HUES64 (cell line): ENCODE data around the gene NCAN.

Experiments
- H3K27ac ChIP-seq: 2 replicates; pipeline ENCODE4 v1.7.0; 2013; ENCODE audit warnings: low read depth, low read length, inconsistent platforms
- H3K27me3 ChIP-seq: 2 replicates; pipeline ENCODE4 v1.6.1; 2013; ENCODE audit warnings: mild to moderate bottlenecking, low read length; ENCODE audit not compliant: insufficient read depth
- H3K36me3 ChIP-seq: 2 replicates; pipeline ENCODE4 v1.6.1; 2013; ENCODE audit warnings: mild to moderate bottlenecking, low read length; ENCODE audit not compliant: insufficient read depth
- H3K4me1 ChIP-seq: 2 replicates; pipeline ENCODE4 v1.6.1; 2013; ENCODE audit warnings: mild to moderate bottlenecking, low read length, moderate library complexity; ENCODE audit not compliant: insufficient read depth
- H3K4me3 ChIP-seq: 2 replicates; pipeline ENCODE4 v1.5.1; 2013; ENCODE audit warnings: mild to moderate bottlenecking, low read length, moderate library complexity
- H3K9ac ChIP-seq: 2 replicates; pipeline ENCODE4 v1.6.1; 2013; ENCODE audit warnings: mild to moderate bottlenecking, low read depth, low read length
- H3K9me3 ChIP-seq: 2 replicates; pipeline ENCODE4 v1.6.1; 2013; ENCODE audit warnings: low read depth, low read length; ENCODE audit not compliant: insufficient read depth
- WGBS: fragments of 150-250, 120-280 bp; methylation state at CpG from one replicate; pipeline ENCODE4 v1.1.7; 2013; ENCODE audit warnings: missing lambda C conversion rate; 5-methylcytosine and 5-hydroxymethylcytosine counted together

The NCAN gene

GRCh38 chr19:19201697-19202630 lies 9.8 kb upstream of the NCAN start:
- H3K36me3 ChIP-seq = peaks cover 29% of the 10 kb centered on the region
- WGBS = 90% methylated on average over 19 of the region's 19 CpGs
- H3K9me3 ChIP-seq = no peaks in the 10 kb centered on the region
- no peaks in the 10 kb centered on the region for H3K4me1 ChIP-seq
- H3K4me3 ChIP-seq = peak overlapping the region; percentile 94
- no peak overlapping the region for H3K27ac ChIP-seq
- peak overlapping the region; percentile 89 for H3K9ac ChIP-seq
- H3K27me3 ChIP-seq = peaks cover 28% of the 10 kb centered on the region

- H3K9ac ChIP-seq = peak overlapping the region; percentile 89
- H3K4me1 ChIP-seq = no peaks in the 10 kb centered on the region
- H3K27me3 ChIP-seq = peaks cover 35% of the 10 kb centered on the region
- H3K27ac ChIP-seq = peak overlapping the region; percentile 57
- 27% methylated on average over 11 of the region's 11 CpGs for WGBS
- no peaks in the 10 kb centered on the region for H3K9me3 ChIP-seq
- peak overlapping the region; percentile 94 for H3K4me3 ChIP-seq
- H3K36me3 ChIP-seq = peaks cover 26% of the 10 kb centered on the region
Observed at GRCh38 chr19:19202707-19203011, 9.1 kb upstream of the NCAN start.

GRCh38 chr19:19203012-19203856 lies 8.5 kb upstream of the NCAN start, which contains the start of gene NR2C2AP:
Gene NR2C2AP (minus strand): TSS chr19:19203414. CDS start chr19:19203060, 354 bp downstream.
- H3K27ac ChIP-seq = peak within 1 kb of the TSS; percentile 57
- peak within 1 kb of the TSS; percentile 89 for H3K9ac ChIP-seq
- peak within 1 kb of the TSS; percentile 94 for H3K4me3 ChIP-seq
- WGBS = 7% methylated on average over 60 of the region's 60 CpGs
- no peaks in the 10 kb centered on the region for H3K4me1 ChIP-seq
- H3K27me3 ChIP-seq = peaks cover 40% of the 10 kb centered on the region
- peaks cover 23% of the 10 kb centered on the region for H3K36me3 ChIP-seq
- no peaks in the 10 kb centered on the region for H3K9me3 ChIP-seq

- Histone ChIP-seq H3K9ac (no peak overlapping the region), H3K4me3 (no peak overlapping the region), H3K27ac (no peak overlapping the region), H3K27me3 (peaks cover 44% of the 10 kb centered on the region), H3K36me3 (peaks cover 14% of the 10 kb centered on the region), H3K4me1 (no peaks in the 10 kb centered on the region), H3K9me3 (no peaks in the 10 kb centered on the region)
- 67% methylated on average over 13 of the region's 13 CpGs for WGBS
Observed at GRCh38 chr19:19204181-19204580, 7.6 kb upstream of the NCAN start.

GRCh38 chr19:19205416-19206410 lies 6.0 kb upstream of the NCAN start:
- Histone ChIP-seq H3K27ac (no peak overlapping the region), H3K4me1 (no peaks in the 10 kb centered on the region), H3K36me3 (peaks cover 8% of the 10 kb centered on the region; the same call in 1 of the 2 replicates), H3K9ac (no peak overlapping the region), H3K4me3 (no peak overlapping the region), H3K9me3 (no peaks in the 10 kb centered on the region), H3K27me3 (peaks cover 59% of the 10 kb centered on the region)
- whole genome bisulfite sequencing = 63% methylated on average over 14 of the region's 14 CpGs

- Histone ChIP-seq H3K4me1 (no peaks in the 10 kb centered on the region), H3K9ac (no peak overlapping the region), H3K27me3 (peaks cover 71% of the 10 kb centered on the region), H3K27ac (no peak overlapping the region), H3K4me3 (no peak overlapping the region), H3K9me3 (no peaks in the 10 kb centered on the region), H3K36me3 (no peaks in the 10 kb centered on the region)
- WGBS = 72% methylated on average over 5 of the region's 5 CpGs
Observed at GRCh38 chr19:19206938-19207337, 4.8 kb upstream of the NCAN start.

- Histone ChIP-seq H3K9me3 (no peaks in the 10 kb centered on the region), H3K27me3 (peaks cover 81% of the 10 kb centered on the region), H3K9ac (no peak overlapping the region), H3K4me1 (0 out of 2 replicates have a peak, but pooled peaks cover 3% of the 10 kb centered on the region), H3K36me3 (no peaks in the 10 kb centered on the region), H3K27ac (no peak overlapping the region), H3K4me3 (no peak overlapping the region)
- WGBS = 68% methylated on average over 5 of the region's 8 CpGs
Observed at GRCh38 chr19:19207637-19208572, 3.9 kb upstream of the NCAN start.

- Histone ChIP-seq H3K4me1 (0 out of 2 replicates have a peak, but pooled peaks cover 3% of the 10 kb centered on the region), H3K9me3 (no peaks in the 10 kb centered on the region), H3K9ac (no peak overlapping the region), H3K36me3 (no peaks in the 10 kb centered on the region), H3K27ac (no peak overlapping the region), H3K27me3 (peaks cover 93% of the 10 kb centered on the region), H3K4me3 (no peak overlapping the region)
- WGBS = 54% methylated on average over 9 of the region's 9 CpGs
Observed at GRCh38 chr19:19209372-19209771, 2.4 kb upstream of the NCAN start.

- Histone ChIP-seq H3K4me1 (0 out of 2 replicates have a peak, but pooled peaks cover 3% of the 10 kb centered on the region), H3K9me3 (no peaks in the 10 kb centered on the region), H3K4me3 (no peak overlapping the region), H3K27me3 (peaks cover 68% of the 10 kb centered on the region), H3K27ac (no peak overlapping the region), H3K9ac (no peak overlapping the region), H3K36me3 (no peaks in the 10 kb centered on the region)
- 23% methylated on average over 7 of the region's 7 CpGs for WGBS
Observed at GRCh38 chr19:19212916-19213315, 1.2 kb downstream of the NCAN start.
